Caco-2 (cell line): ENCODE results near the gene SRBD1. TPM values are rescaled to one million over a fixed set of nuclear protein-coding genes. Genes with fewer than 3 reads are reported as not detected.

ENCODE experiments used
- BruUV-seq: library from RNA; stranded (reverse); fragments of 400-500 nt; replicated peaks from 2 replicates; lab custom pipeline; 2021; lab: Mats Ljungman, UMichigan
- CTCF ChIA-PET: fragments of 300-600 bp; sonication (Branson Sonifier 250); formaldehyde crosslinking; loops from one replicate; lab custom pipeline; 2022; ENCODE audit warnings: antibody characterized with exemption; lab: Charles Lee
- POLR2A ChIA-PET: fragments of 300-600 bp; sonication (Branson Sonifier 250); formaldehyde crosslinking; loops from one replicate; lab custom pipeline; 2022; ENCODE audit warnings: antibody characterized with exemption; lab: Charles Lee
- DNase-seq, 2 experiments: peaks; one replicate each; pipeline versions ENCODE4 v3.0.0 to v3.0.0-alpha.2; 2020 to 2022
- H3K27me3 ChIP-seq: replicated peaks from 2 replicates; pipeline ENCODE4 v1.6.0; 2011; ENCODE audit warnings: low read length; ENCODE audit not compliant: control insufficient read depth, insufficient read depth
- H3K36me3 ChIP-seq: 2 replicates; pipeline ENCODE4 v1.5.1; 2011; ENCODE audit warnings: low read length; ENCODE audit not compliant: control insufficient read depth, insufficient read depth
- H3K4me1 ChIP-seq: fragments of 250-450 bp; sonication (Bioruptor Pico); 2 replicates; pipeline ENCODE4 v1.5.1; 2020; ENCODE audit warnings: mild to moderate bottlenecking
- H3K4me3 ChIP-seq: 2 replicates; pipeline ENCODE4 v1.5.1; 2011; ENCODE audit warnings: low read depth, mild to moderate bottlenecking, control low read depth, low read length
- H3K9me3 ChIP-seq: fragments of 250-450 bp; sonication (Bioruptor Pico); 2 replicates; pipeline ENCODE4 v1.5.1; 2020; ENCODE audit warnings: mild to moderate bottlenecking, moderate library complexity
- H3K27ac Mint-ChIP-seq: one replicate; pipeline ENCODE4 v1.8.0; 2022; ENCODE audit warnings: mixed read lengths; ENCODE audit not compliant: unreplicated experiment
- H3K27me3 Mint-ChIP-seq: one replicate; pipeline ENCODE4 v1.8.0; 2022; ENCODE audit warnings: mixed read lengths; ENCODE audit not compliant: insufficient read depth, unreplicated experiment
- H3K36me3 Mint-ChIP-seq: one replicate; pipeline ENCODE4 v1.8.0; 2022; ENCODE audit warnings: mild to moderate bottlenecking, mixed read lengths; ENCODE audit not compliant: insufficient read depth, unreplicated experiment
- H3K4me1 Mint-ChIP-seq: one replicate; pipeline ENCODE4 v1.8.0; 2022; ENCODE audit warnings: low read depth, mixed read lengths; ENCODE audit not compliant: unreplicated experiment
- H3K4me3 Mint-ChIP-seq: one replicate; pipeline ENCODE4 v1.8.0; 2022; ENCODE audit warnings: mild to moderate bottlenecking, moderate library complexity, mixed read lengths; ENCODE audit not compliant: unreplicated experiment
- H3K9me3 Mint-ChIP-seq: one replicate; pipeline ENCODE4 v1.8.0; 2022; ENCODE audit warnings: mixed read lengths; ENCODE audit not compliant: unreplicated experiment
- intact Hi-C: fragments of 100-400 bp; cut with micrococcal nuclease; formaldehyde crosslinking; loops from one replicate; pipeline ENCODE4 v1.10.0; 2022; ENCODE audit not compliant: unreplicated experiment
- total RNA-seq: library from RNA; stranded (reverse); gene quantifications from 2 replicates; pipeline ENCODE4 v1.2.3, GENCODE V29; 2022
- TF ChIP-seq, protein P1 (sequence below), 2 experiments: fragments of 200-600 bp in 1 of 2; IDR thresholded peaks; 1 replicate in 1 of 2; 2 replicates in 1 of 2; pipeline versions ENCODE4 v1.5.1 to v1.8.0; 2011 to 2022; ENCODE audit warnings: antibody characterized with exemption in 1 of 2, control low read depth in 1 of 2, inconsistent platforms in 1 of 2, low read depth in 1 of 2, low read length in 1 of 2, mild to moderate bottlenecking in 1 of 2, moderate library complexity in 1 of 2; ENCODE audit not compliant: insufficient read depth in 1 of 2, severe bottlenecking in 1 of 2, unreplicated experiment in 1 of 2

Gene SRBD1
- total RNA-seq, 1 experiment from 2014 or later: 15.8 TPM

DNA sequence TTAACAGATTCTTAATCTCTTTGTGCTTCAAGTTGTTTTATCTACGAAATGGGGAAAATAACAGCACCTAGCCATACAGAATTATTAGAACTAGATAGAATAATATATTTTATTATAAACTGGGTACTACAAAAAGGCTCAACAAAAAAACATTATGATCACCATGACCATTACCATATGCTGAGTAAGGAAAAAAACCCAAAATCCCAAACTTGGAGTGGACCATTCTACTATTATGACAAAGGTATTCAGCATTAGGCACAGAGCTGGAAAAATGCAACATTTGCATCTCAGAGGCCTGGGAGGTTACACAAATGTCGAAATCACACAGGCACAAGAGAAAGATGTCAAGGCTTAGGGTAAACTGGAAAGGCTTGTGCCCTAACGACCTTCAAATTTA is 162.8 kb downstream of the SRBD1 start:
- Histone ChIP-seq H3K4me1 (no peaks in the 10 kb centered on the region), H3K27me3 (no peaks in the 10 kb centered on the region), H3K9me3 (no peaks in the 10 kb centered on the region), H3K36me3 (no peaks in the 10 kb centered on the region), H3K4me3 (no peak overlapping the region)
- TF ChIP-seq, protein P1, sequence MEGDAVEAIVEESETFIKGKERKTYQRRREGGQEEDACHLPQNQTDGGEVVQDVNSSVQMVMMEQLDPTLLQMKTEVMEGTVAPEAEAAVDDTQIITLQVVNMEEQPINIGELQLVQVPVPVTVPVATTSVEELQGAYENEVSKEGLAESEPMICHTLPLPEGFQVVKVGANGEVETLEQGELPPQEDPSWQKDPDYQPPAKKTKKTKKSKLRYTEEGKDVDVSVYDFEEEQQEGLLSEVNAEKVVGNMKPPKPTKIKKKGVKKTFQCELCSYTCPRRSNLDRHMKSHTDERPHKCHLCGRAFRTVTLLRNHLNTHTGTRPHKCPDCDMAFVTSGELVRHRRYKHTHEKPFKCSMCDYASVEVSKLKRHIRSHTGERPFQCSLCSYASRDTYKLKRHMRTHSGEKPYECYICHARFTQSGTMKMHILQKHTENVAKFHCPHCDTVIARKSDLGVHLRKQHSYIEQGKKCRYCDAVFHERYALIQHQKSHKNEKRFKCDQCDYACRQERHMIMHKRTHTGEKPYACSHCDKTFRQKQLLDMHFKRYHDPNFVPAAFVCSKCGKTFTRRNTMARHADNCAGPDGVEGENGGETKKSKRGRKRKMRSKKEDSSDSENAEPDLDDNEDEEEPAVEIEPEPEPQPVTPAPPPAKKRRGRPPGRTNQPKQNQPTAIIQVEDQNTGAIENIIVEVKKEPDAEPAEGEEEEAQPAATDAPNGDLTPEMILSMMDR (IDR thresholded peaks at IDR 0.05; ENCODE audit: insufficient read depth in 1 of 2, low read depth in 1 of 2, low read length in 1 of 2, severe bottlenecking in 1 of 2, unreplicated experiment in 1 of 2): no peak
- H3K27ac Mint-ChIP-seq: no peak overlapping the region
- no peaks in the 10 kb centered on the region for H3K36me3 Mint-ChIP-seq
- H3K9me3 Mint-ChIP-seq: no peaks in the 10 kb centered on the region
- H3K27me3 Mint-ChIP-seq: no peaks in the 10 kb centered on the region
- ChIA-PET POLR2A (no interaction called here), CTCF (no interaction called here)
- intact Hi-C loops: no loop called here
- H3K4me3 Mint-ChIP-seq: no peak overlapping the region
- DNase-seq: no peak
- no peaks in the 10 kb centered on the region for H3K4me1 Mint-ChIP-seq
- BruUV-seq: no TSS peak

DNA sequence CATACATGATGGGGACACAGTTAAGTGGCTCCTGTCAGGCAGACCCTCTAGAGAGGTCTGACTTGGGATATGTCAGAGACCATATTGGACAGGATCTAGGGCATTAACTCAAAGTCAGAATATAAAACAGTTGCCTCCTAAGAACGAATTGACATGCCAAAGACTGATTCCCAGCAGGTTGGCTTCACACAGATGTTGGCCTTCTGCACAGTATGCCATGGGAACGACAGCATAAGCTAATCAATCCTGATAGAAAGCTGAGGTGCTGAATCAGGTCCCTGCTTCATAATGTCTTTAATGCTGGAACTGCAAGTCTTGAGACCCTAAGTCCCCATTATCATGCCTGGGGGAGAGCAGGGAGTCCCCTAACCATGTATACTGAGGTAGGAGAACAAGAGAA is 165.1 kb downstream of the SRBD1 start:
- H3K27me3 ChIP-seq: no peaks in the 10 kb centered on the region
- TF ChIP-seq, protein P1 (IDR thresholded peaks at IDR 0.05; ENCODE audit: insufficient read depth in 1 of 2, low read depth in 1 of 2, low read length in 1 of 2, severe bottlenecking in 1 of 2, unreplicated experiment in 1 of 2): no peak
- intact Hi-C loops: no loop called here
- ChIA-PET POLR2A (no interaction called here), CTCF (no interaction called here)
- H3K4me1 ChIP-seq: no peaks in the 10 kb centered on the region
- Mint-ChIP-seq H3K4me3 (no peak overlapping the region), H3K9me3 (no peaks in the 10 kb centered on the region), H3K27me3 (no peaks in the 10 kb centered on the region), H3K4me1 (no peaks in the 10 kb centered on the region), H3K27ac (no peak overlapping the region), H3K36me3 (no peaks in the 10 kb centered on the region)
- no peaks in the 10 kb centered on the region for H3K36me3 ChIP-seq
- no peaks in the 10 kb centered on the region for H3K9me3 ChIP-seq
- no TSS peak for BruUV-seq
- no peak overlapping the region for H3K4me3 ChIP-seq
- DNase-seq: no peak

DNA sequence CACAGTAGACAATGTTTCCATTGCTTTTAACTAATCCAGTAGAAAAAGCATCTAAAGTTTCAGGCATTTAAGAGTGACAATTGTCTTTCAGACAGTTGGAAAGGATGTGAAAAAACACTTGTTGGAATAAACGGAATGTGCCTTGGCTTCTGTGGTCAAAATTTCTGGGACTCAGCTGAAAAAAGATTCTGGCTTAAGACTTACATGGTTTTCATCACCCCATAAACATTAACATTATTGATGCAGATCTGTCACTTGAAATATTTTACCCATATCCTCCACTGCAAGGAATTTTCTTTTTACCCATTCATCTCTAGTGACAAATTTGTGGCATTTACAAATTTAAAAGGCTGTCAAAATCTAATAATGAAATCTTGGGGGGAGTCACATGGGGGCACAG is 166.0 kb downstream of the SRBD1 start:
- Histone ChIP-seq H3K4me3 (no peak overlapping the region), H3K36me3 (no peaks in the 10 kb centered on the region), H3K9me3 (no peaks in the 10 kb centered on the region), H3K27me3 (no peaks in the 10 kb centered on the region), H3K4me1 (peaks cover under 1% of the 10 kb centered on the region; the same call in 1 of the 2 replicates)
- no peaks in the 10 kb centered on the region for H3K27me3 Mint-ChIP-seq
- no peak for DNase-seq
- BruUV-seq: no TSS peak
- no peaks in the 10 kb centered on the region for H3K4me1 Mint-ChIP-seq
- POLR2A ChIA-PET: no interaction called here
- no peaks in the 10 kb centered on the region for H3K9me3 Mint-ChIP-seq
- H3K36me3 Mint-ChIP-seq: no peaks in the 10 kb centered on the region
- intact Hi-C loops: no loop called here
- no peak overlapping the region for H3K4me3 Mint-ChIP-seq
- TF ChIP-seq, protein P1 (IDR thresholded peaks at IDR 0.05; ENCODE audit: insufficient read depth in 1 of 2, low read depth in 1 of 2, low read length in 1 of 2, severe bottlenecking in 1 of 2, unreplicated experiment in 1 of 2): no peak
- no peak overlapping the region for H3K27ac Mint-ChIP-seq
- CTCF ChIA-PET: no interaction called here
